Subcutaneous abdominal adipose tissue (tissue), 5 donors: ENCODE results near the gene STPG2.
A peak's percentile ranks its signal among the peaks of the same experiment; 100 is the strongest.

Experiments used
- H3K27ac ChIP-seq: one replicate; pipeline ENCODE4 v1.7.0; 2013; ENCODE audit warnings: low read depth, mild to moderate bottlenecking, inconsistent platforms, low read length, moderate library complexity
- H3K27me3 ChIP-seq, 5 donors: one replicate each; pipeline ENCODE4 v1.7.0; 2013; ENCODE audit warnings: low read length in 5 of 5, inconsistent platforms in 1 of 5; ENCODE audit not compliant: control insufficient read depth in 5 of 5, insufficient read depth in 4 of 5
- H3K36me3 ChIP-seq, 5 donors: one replicate each; pipeline ENCODE4 v1.7.0; 2013; ENCODE audit warnings: low read length in 5 of 5; ENCODE audit not compliant: control insufficient read depth in 5 of 5, insufficient read depth in 5 of 5
- H3K4me1 ChIP-seq, 5 donors: one replicate each; pipeline ENCODE4 v1.7.0; 2013; ENCODE audit warnings: low read length in 5 of 5, mild to moderate bottlenecking in 3 of 5, moderate library complexity in 1 of 5; ENCODE audit not compliant: control insufficient read depth in 5 of 5, insufficient read depth in 5 of 5
- H3K4me3 ChIP-seq, 5 donors: one replicate each; pipeline ENCODE4 v1.7.0; 2013; ENCODE audit warnings: low read length in 5 of 5, low read depth in 1 of 5
- H3K9ac ChIP-seq, 5 donors: one replicate each; pipeline ENCODE4 v1.7.0; 2013; ENCODE audit warnings: low read length in 5 of 5, mild to moderate bottlenecking in 4 of 5, moderate library complexity in 3 of 5
- H3K9me3 ChIP-seq, 5 donors: one replicate each; pipeline ENCODE4 v1.7.0; 2013; ENCODE audit warnings: low read length in 5 of 5; ENCODE audit not compliant: control insufficient read depth in 5 of 5
- donor health status: healthy.
- donor health status: healthy.
- donor health status: healthy.
- donor health status: healthy.
- donor health status: healthy.

STPG2 gene

GRCh38 chr4:98143001-98143899 lies at the start of gene STPG2:
Gene STPG2, minus strand, starts transcription at chr4:98143476.
- H3K36me3 ChIP-seq = no peaks in the 10 kb centered on the region
- H3K9ac ChIP-seq = peak within 1 kb of the TSS; percentile 68 to 91 (median 82)
- H3K27me3 ChIP-seq = no peaks in the 10 kb centered on the region
- no peaks in the 10 kb centered on the region for H3K9me3 ChIP-seq
- peak within 1 kb of the TSS; percentile 81 for H3K27ac ChIP-seq
- H3K4me3 ChIP-seq = peak within 1 kb of the TSS; percentile 87 to 97 (median 92)
- peaks cover 0 to 13% (median 12%) of the 10 kb centered on the region in 5 donors for H3K4me1 ChIP-seq

- Histone ChIP-seq H3K27ac (no peak overlapping the region), H3K36me3 (no peaks in the 10 kb centered on the region)
Observed at GRCh38 chr4:98185279-98185678, 42.0 kb upstream of the STPG2 start.

GRCh38 chr4:98181809-98182208 lies 38.5 kb upstream of the STPG2 start:
- no peaks in the 10 kb centered on the region for H3K4me1 ChIP-seq
- no peaks in the 10 kb centered on the region for H3K36me3 ChIP-seq
- no peaks in the 10 kb centered on the region for H3K9me3 ChIP-seq
- H3K9ac ChIP-seq = no peak overlapping the region
- H3K27ac ChIP-seq = no peak overlapping the region
- no peaks in the 10 kb centered on the region for H3K27me3 ChIP-seq
- H3K4me3 ChIP-seq = no peak overlapping the region

More at GRCh38 chr4:98185279-98185678, 42.0 kb upstream of the STPG2 start:
- Histone ChIP-seq H3K27me3 (no peaks in the 10 kb centered on the region), H3K9me3 (peaks cover 0 to 9% (median 0%) of the 10 kb centered on the region in 5 donors), H3K4me1 (no peaks in the 10 kb centered on the region), H3K4me3 (no peak overlapping the region), H3K9ac (no peak overlapping the region)

- no peaks in the 10 kb centered on the region for H3K27me3 ChIP-seq
- no peak overlapping the region for H3K27ac ChIP-seq
- no peaks in the 10 kb centered on the region for H3K9me3 ChIP-seq
- no peaks in the 10 kb centered on the region for H3K4me1 ChIP-seq
- no peaks in the 10 kb centered on the region for H3K36me3 ChIP-seq
- no peak overlapping the region for H3K9ac ChIP-seq
- no peak overlapping the region for H3K4me3 ChIP-seq
Observed at GRCh38 chr4:98179951-98180350, 36.7 kb upstream of the STPG2 start.

GRCh38 chr4:98176531-98176930 lies 33.3 kb upstream of the STPG2 start:
- Histone ChIP-seq H3K9ac (no peak overlapping the region), H3K36me3 (no peaks in the 10 kb centered on the region)

GRCh38 chr4:98170035-98170434 lies 26.8 kb upstream of the STPG2 start:
- Histone ChIP-seq H3K27me3 (no peaks in the 10 kb centered on the region), H3K27ac (no peak overlapping the region), H3K9me3 (no peaks in the 10 kb centered on the region), H3K4me3 (no peak overlapping the region), H3K9ac (no peak overlapping the region), H3K4me1 (peaks cover 0 to 5% (median 0%) of the 10 kb centered on the region in 5 donors), H3K36me3 (no peaks in the 10 kb centered on the region)

More at GRCh38 chr4:98176531-98176930, 33.3 kb upstream of the STPG2 start:
- Histone ChIP-seq H3K4me1 (no peaks in the 10 kb centered on the region), H3K4me3 (no peak overlapping the region), H3K27me3 (no peaks in the 10 kb centered on the region), H3K9me3 (no peaks in the 10 kb centered on the region), H3K27ac (no peak overlapping the region)

- H3K4me3 ChIP-seq = no peak overlapping the region
- no peak overlapping the region for H3K9ac ChIP-seq
- H3K36me3 ChIP-seq = no peaks in the 10 kb centered on the region
- no peaks in the 10 kb centered on the region for H3K27me3 ChIP-seq
- H3K9me3 ChIP-seq = no peaks in the 10 kb centered on the region
- no peak overlapping the region for H3K27ac ChIP-seq
- H3K4me1 ChIP-seq = peaks cover 0 to 10% (median 0%) of the 10 kb centered on the region in 5 donors
Observed at GRCh38 chr4:98166731-98167041, 23.4 kb upstream of the STPG2 start.

- no peak overlapping the region for H3K4me3 ChIP-seq
- no peak overlapping the region for H3K27ac ChIP-seq
- H3K27me3 ChIP-seq = no peaks in the 10 kb centered on the region
- H3K36me3 ChIP-seq = no peaks in the 10 kb centered on the region
- H3K9me3 ChIP-seq = no peaks in the 10 kb centered on the region
- H3K4me1 ChIP-seq = peaks cover 0 to 10% (median 0%) of the 10 kb centered on the region in 5 donors
- no peak overlapping the region for H3K9ac ChIP-seq
Observed at GRCh38 chr4:98166025-98166730, 22.9 kb upstream of the STPG2 start.

GRCh38 chr4:98162696-98163095 lies 19.4 kb upstream of the STPG2 start:
- Histone ChIP-seq H3K27me3 (no peaks in the 10 kb centered on the region), H3K27ac (no peak overlapping the region), H3K4me1 (peaks cover 0 to 10% (median 0%) of the 10 kb centered on the region in 5 donors), H3K9me3 (no peaks in the 10 kb centered on the region), H3K9ac (no peak overlapping the region), H3K4me3 (no peak overlapping the region), H3K36me3 (no peaks in the 10 kb centered on the region)
